HK-2 (cell line): ENCODE data around the gene NAT16.
"Not testable (repeated sequence)": the region's sequence is repeated elsewhere in the genome, so short reads cannot be mapped to it uniquely, and the experiment has no call there.

Experiments
- DNase-seq: peaks from one replicate; pipeline ENCODE4 v3.0.0-alpha.2; 2018; ENCODE audit not compliant: unreplicated experiment

NAT16 gene

GRCh38 chr7:101156866-101157589 lies 23.1 kb downstream of the NAT16 start:
- no peak for DNase-seq

- no peak for DNase-seq
These were observed 23.8 kb downstream of the NAT16 start for GRCh38 chr7:101156277-101156676.

- DNase-seq = no peak
These were observed 24.8 kb downstream of the NAT16 start for GRCh38 chr7:101155303-101155702.

GRCh38 chr7:101154693-101155102 lies 25.4 kb downstream of the NAT16 start:
- no peak for DNase-seq

GRCh38 chr7:101153969-101154692 lies 26.0 kb downstream of the NAT16 start, which contains the start of gene AP1S1:
Gene AP1S1 (plus strand): TSS chr7:101154476. CDS start chr7:101154515, 39 bp downstream.
- peak; percentile 97 for DNase-seq

GRCh38 chr7:101151908-101152651 lies 28.0 kb downstream of the NAT16 start:
- no peak for DNase-seq

GRCh38 chr7:101140746-101141382 lies 39.2 kb downstream of the NAT16 start:
- no peak for DNase-seq

- no peak for DNase-seq
These were observed 39.8 kb downstream of the NAT16 start for GRCh38 chr7:101140339-101140699.

GRCh38 chr7:101138213-101138870 lies 41.8 kb downstream of the NAT16 start:
- DNase-seq = peak; percentile 92

GRCh38 chr7:101137651-101138212 lies 42.4 kb downstream of the NAT16 start:
- no peak for DNase-seq

- DNase-seq = no peak
These were observed 45.6 kb downstream of the NAT16 start for GRCh38 chr7:101134399-101134980.

- no peak for DNase-seq
These were observed 46.3 kb downstream of the NAT16 start for GRCh38 chr7:101133621-101134398.

- DNase-seq = not testable (repeated sequence)
These were observed 47.2 kb downstream of the NAT16 start for GRCh38 chr7:101132626-101133600.

GRCh38 chr7:101129603-101130117 lies 50.4 kb downstream of the NAT16 start:
- no peak for DNase-seq

- no peak for DNase-seq
These were observed 51.9 kb downstream of the NAT16 start for GRCh38 chr7:101128040-101128834.

- DNase-seq = no peak
These were observed 52.5 kb downstream of the NAT16 start for GRCh38 chr7:101127460-101128039.
